CMK (cell line): ENCODE measurements around the gene SRRT.

Source experiments
- DNase-seq: peaks from one replicate; pipeline ENCODE4 v3.0.0-alpha.2; 2010; ENCODE audit warnings: low read depth

The SRRT gene

DNA sequence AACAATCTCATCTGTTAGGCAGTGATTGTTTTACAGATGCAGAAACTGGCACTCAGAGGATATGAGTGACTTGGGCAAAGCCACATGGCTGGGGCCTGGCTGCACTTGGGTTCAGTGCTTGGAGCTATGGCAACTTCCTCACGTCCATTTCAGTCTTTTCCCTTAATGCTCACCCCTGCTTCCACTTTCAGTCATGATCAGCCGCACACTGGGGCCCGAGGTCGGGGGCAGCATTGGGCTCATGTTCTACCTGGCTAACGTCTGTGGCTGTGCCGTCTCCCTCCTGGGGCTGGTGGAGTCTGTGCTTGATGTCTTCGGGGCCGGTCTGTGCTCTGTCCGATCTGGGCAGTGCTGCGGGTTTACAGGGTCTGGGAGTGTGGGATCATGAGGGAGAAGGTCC, 19.4 kb upstream of the SRRT start:
- no peak for DNase-seq

GRCh38 chr7:100856871-100857282, 18.0 kb upstream of the SRRT start:
- no peak for DNase-seq

GRCh38 chr7:100859856-100860255, 15.0 kb upstream of the SRRT start:
- no peak for DNase-seq

- DNase-seq: no peak
Measured at GRCh38 chr7:100860702-100861615, 13.9 kb upstream of the SRRT start.

GRCh38 chr7:100861616-100861985, 13.3 kb upstream of the SRRT start:
- no peak for DNase-seq

- DNase-seq: no peak
Measured at GRCh38 chr7:100863406-100863950, 11.4 kb upstream of the SRRT start.

DNA sequence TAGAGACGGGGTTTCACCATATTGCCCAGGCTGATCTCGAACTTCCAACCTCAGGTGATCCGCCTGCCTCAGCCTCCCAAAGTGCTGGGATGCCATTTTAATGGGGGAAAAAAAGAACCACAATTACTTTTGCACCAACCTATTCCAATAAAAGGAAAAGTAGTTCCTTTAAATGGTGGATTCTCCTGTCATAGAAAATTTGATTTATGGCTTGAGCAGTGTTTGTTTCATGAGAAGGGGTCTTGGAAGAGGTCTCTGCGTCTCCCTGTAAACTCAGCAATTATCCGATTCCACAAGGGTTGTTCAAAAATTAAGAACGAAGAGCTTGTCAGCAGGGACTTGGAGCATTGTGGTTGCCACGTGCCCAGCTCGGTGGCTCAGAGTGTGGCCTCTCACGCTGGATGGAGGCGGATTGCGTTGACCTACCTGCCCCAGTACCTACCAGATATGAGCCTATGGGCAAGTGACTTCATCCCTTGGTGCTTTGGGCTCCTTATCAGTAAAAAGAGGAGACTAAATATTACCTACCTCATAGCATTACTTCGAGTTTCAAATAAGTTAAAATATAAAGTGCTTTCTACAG, 10.5 kb upstream of the SRRT start:
- no peak for DNase-seq

- DNase-seq: no peak
Measured at GRCh38 chr7:100865372-100865911, 9.5 kb upstream of the SRRT start.

GRCh38 chr7:100865938-100866728, 8.8 kb upstream of the SRRT start:
- no peak for DNase-seq

- no peak for DNase-seq
Measured at GRCh38 chr7:100866729-100867039, 8.2 kb upstream of the SRRT start.

DNA sequence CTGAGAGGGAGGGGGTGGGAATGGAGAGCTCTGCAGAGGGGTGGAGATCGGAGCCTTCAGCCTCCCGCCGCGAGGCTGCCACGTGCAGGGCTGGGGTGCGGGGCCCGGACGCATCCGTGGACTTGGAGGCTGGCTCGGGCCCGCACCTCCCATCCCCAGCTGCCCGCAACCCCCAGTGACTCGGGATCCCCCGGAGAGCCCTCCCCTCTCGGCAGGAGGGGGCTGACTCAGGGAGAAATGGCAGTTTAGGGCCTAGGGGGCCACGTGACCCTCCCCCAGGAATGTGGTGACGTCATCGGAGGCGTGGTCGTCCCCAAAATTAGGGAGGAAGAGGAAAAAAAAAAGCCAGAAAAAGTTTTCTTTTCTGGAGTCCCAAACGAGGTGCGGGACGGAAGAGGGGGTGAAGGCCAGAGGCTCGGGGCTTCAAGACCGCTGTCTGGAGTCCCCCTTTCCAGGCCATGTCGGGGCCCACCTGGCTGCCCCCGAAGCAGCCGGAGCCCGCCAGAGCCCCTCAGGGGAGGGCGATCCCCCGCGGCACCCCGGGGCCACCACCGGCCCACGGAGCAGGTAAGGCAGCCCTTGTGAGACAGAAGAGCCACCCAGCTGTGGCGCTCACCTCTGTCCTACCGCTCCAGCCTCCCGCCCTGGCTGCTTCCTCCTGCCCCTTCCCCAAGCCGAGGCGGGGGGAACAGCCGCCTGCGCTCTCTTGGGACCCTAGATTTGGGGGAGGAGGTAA, 7.7 kb upstream of the SRRT start, which contains the start of gene TRIP6:
Gene TRIP6 (plus strand): TSS at position 348 of the 736 bp plus-strand sequence. CDS start 111 bp downstream, at position 459.
- no peak for DNase-seq

GRCh38 chr7:100867776-100868485, 7.0 kb upstream of the SRRT start:
- no peak for DNase-seq

DNA sequence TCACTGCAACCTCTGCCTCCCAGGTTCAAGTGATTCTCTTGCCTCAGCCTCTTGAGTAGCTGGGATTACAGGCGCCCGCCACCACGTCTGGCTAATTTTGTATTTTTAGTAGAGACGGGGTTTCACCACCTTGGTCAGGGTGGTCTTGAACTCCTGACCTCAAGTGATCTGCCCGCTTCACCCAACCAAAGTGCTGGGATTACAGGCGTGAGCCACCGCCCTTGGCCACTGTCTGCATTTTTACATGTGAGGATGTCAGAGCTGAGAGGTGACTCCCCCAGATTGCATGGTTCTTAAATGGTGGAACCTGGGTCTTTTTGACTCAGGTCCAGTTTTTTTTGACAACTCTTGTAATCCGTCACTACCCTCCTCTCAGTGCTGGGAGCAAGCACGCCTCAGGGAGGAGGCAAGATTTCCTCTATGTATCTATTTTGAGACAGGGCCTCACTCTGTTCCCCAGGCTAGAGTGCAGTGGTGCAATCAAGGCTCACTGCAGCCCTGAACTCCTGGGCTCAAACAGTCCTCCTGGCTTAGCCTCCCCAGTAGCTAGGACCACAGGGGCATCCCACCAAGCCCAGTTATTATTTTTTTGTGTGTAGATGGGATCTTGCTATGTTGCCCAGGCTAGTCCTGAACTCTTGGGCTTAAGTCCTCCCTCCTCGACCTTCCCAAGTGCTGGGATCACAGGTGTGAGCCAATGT, 1.2 kb upstream of the SRRT start:
- no peak for DNase-seq

GRCh38 chr7:100874300-100874576, 665 bp upstream of the SRRT start:
- DNase-seq: no peak

DNA sequence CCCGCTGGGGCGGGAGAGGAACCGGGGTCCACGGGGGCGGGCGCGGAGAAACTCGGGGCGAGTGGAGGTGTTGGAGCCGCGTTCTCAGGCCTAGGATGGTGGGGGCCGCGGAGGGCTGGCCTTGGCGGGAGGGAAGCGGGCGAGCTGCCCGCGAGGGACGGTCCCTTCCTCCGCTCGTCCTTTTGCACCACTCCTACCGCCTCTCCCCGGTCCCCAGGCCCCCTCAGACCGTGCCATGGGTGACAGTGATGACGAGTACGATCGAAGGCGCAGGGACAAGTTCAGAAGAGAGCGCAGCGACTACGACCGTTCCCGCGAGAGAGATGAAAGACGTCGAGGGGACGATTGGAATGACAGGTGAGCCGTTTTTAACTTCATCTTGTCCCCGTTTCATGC, 451 bp downstream of the SRRT start:
- no peak for DNase-seq

DNA sequence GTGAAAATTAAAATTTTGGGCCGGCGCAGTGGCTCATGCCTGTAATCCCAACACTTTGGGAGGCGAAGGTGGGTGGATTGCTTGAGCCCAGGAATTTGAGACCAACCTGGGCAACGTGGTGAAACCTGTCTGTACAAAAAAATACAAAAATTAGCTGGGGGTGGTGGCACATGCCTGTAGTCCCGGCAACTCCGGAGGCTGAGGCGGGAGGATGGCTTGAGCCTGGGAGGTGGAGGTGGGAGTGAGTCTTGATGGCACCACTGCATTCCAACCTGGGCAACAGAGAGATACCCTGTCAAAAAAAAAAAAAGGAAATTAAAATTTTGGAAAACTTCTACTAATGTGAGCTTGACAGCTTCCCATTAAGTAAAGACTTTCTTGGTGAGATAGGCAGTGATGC, 3.1 kb downstream of the SRRT start:
- DNase-seq: no peak

GRCh38 chr7:100878685-100879084, 3.8 kb downstream of the SRRT start:
- DNase-seq: no peak

- no peak for DNase-seq
Measured at GRCh38 chr7:100879685-100880261, 4.9 kb downstream of the SRRT start.

DNA sequence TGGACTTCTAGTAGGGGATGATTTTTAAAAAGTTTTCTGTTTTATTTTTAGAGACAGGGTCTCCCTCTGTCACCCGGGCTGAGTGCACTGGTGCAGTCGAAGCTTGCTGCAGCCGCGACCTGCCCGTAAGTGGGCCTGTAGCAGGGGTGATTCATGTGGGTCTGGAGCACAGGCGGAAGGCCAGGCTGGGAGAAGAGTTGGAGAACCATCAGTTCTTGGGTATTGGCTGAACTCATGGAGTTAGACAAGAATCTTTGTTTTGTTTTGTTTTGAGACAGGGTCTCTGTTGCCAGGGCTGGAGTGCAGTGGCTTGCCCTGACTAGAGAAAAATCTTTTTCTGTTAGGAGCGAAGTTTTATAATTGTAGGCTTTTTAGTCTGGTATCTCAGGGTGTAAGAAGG, 5.7 kb downstream of the SRRT start:
- DNase-seq: no peak

GRCh38 chr7:100881136-100881535, 6.2 kb downstream of the SRRT start:
- no peak for DNase-seq
